Stimulated activated CD8-positive, alpha-beta memory T cell treated with anti-CD3 and anti-CD28 coated beads, Interleukin-12 subunit alpha, Interleukin-12 subunit beta, amount 100 ng/mL, for 24 hours (primary cell): Measurements from ENCODE around the gene CEL.

Experiments
- DNase-seq: peaks from one replicate; pipeline ENCODE4 v3.0.0-alpha.2; 2020; ENCODE audit errors: extremely low read depth

The CEL gene

DNA sequence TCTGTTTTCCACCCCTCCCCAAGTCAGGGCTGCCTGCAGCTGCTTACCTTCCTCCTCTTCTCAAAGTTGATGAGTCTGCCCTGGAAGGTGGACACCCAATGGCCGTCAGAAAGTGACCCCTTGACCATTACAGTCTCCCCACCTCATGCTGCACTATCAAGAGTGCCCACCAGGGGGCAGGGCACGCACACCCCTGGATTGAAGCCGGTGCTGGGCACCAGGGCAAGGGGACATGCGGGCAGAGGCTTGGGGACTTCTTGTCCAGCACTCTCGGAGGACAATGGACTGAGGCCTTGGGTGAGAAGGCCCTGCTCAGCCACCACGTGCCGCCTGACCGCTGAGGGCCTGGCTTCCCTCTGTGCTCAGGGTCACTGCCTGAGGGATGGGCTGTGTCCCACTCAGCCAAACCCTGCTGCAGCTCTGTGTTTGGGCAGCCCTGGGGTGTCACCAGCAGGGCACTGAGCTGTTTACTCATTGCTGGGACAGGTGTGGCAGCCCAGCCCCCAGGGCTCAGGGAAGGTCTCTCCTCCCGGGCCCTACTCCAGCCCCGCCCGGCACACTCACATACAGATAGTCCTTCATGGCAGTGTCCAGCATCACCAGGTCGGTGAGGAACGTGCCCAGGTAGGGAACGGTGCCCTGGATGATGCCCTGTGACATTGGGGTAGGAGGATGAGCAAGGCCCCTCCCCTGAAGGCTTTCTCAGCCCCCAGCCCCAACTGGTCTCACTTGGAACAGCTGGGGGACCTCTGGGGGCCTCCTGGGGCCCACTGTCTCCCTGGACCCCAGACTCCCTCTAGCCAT lies 41.6 kb downstream of the CEL start:
- no peak for DNase-seq

DNA sequence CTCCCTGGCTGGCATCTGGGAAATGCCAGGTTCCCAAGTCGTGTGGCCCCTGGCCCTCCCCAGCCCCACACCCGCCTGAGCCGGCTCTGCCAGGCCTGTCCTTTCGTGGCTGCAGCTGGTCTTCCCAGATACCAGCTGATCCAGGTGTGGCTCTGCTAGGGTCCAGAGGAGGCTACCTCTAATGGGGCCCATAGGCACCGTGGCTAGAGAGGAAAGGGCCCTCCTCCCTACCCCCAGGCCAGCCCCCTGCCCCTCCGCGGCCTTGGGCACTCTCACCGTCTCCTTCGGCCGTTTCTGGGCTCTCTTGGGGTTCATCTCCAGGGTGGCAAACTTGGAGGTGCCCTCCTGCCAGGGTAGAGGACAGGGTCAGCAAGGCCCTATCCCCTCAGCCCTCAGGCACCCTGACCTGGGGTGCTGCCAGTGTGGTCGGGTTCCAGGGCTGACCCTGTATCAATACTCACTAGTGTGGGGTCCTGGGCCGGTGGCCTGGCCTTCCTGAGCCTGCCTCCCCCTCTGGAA lies 42.3 kb downstream of the CEL start:
- no peak for DNase-seq

DNA sequence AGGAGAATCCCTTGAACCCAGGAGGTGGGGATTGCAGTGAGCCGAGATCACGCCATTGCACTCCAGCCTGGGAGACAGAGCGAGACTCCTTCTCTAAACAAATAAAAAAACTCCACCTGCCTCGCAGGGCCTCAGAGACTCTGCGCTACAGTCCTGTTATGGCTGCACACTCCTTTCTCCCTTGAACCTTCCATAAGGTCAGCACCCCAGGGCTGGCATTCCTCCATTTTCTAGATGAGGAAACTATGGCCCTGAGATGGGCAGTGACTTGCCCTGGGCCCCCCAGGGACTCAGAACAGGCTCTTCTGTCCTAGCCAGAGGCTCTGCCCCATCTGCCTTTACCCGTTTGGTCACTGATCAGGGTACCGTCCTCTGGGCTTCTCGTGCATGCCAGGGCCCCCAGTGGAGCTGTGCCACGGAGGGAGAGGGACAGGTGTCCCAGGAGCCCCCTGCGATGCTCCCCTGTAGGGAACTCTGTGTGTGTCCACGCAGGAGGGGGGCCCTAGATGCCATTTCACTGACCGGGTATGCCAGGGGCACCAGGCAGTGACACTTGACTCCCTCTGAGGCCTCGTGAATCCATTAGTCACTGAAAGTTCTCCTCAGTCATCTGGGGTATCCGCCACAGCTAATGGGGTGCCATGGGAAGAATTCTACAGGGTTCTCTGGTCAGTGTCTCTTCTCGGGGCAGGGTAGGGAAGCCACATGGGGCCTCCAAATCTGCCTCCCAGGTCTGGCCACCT lies 43.1 kb downstream of the CEL start:
- no peak for DNase-seq

DNA sequence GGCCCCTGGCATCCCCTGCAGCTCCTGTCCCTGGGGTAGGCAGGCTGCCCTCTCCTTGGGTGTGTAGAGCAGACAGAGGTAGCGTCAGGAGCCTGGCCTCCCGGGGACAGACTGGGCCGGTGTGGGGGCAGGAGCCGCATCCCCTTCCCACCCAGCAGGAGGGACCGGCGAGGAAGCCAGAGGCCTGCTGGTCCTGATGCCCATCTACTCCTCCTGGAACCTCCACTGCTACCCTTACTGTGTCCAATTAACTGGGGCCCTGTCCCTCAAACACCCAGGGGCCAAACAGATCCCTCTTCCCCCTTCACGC lies 43.6 kb downstream of the CEL start:
- no peak for DNase-seq

DNA sequence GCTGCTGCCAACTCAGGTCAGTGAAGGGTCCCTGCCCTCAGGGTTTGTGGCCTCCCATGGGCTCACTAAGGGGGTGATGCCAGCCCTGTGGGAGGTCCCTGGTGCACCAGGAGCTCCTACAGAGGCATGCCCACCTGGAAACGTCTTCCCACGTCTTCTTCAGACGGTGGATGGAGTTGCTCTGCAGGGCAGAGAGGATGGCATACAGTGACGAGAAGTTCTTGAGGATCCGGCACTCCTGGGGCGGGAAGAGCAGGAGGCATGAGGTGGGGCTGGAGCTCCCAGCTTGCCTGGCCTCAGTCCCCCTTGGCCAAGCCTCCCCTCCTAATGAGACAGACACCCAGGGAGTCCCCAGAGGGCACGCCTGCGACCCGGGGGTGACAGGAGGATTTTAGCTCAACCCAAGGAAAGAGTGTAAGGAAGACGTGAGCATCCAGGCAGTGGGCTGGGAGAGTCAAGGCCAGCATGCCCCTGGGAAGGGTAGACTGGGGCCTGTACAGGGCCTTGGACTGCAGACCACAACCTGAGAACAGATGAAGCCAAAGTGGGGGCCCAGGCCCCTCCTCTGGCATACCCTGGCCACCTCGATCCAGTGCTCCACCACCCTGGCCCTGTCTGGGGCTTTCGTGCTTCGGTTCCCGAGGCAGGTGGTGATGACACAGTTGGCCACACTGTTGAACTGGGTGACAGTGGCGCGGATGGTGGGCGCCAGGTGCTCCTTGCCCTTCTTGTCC lies 44.9 kb downstream of the CEL start:
- DNase-seq: no peak

DNA sequence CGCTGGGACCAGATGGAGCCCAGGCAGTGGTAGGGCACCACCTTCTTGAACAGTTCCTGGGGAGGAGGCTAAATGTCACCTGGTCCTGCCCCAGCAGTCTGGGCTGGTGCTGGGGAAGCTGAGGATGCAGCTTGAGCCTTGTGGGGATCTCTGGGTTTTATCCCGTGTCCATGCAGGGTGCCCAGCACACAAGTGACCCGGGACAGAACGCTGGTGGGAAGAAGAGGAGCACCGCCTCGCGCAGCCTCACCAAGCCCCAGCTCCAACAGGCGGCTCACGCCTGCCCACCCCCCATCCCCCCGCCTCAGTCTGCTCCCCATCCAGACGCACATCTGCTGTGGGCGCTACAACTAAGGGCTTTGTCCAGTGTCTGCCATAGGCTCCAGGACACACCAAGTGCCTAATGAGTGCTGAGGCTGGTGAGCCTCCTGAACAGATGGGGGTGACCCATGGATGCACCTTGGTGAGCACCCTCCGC lies 45.5 kb downstream of the CEL start:
- no peak for DNase-seq

DNA sequence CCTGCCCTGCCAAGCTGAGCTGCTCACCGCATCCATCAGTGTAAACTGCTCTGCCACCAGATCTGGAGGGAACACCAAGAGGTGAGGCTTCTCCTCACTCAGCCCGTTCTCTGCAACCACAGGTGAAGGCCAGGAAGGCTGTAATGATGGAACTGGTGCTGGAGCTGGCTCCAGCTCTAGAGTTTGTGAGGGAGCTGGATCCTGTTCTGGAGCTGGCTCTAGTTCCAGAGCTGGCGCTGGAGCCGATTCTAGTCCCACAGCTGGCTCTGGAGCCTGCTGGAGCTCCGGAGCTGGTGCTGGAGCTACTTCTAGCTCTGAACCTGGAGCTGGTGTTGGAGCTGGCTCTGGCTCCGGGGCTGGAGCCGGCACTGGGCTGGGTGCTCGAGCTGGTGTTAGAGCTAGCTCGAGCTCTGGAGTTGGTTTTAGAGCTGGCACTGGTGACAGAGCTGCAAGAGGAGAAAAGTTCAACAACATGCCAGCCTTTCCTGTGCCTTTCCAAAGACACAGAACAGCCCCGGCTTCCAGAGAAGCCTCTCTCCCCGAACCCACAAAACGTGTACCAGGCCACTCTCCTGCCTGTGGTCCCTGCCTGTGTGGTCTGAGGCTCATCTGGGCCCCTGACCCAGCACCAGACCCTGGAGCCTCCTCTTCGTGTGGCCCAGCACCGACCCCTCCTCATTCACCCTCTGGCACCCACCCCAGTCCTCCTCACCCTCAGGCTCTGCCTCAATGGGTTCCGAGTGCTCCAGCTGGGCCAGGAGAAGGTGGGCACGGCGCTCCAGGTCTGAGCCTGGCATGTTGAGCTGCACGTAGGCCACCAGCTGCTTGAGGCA lies 46.4 kb downstream of the CEL start:
- DNase-seq: no peak

DNA sequence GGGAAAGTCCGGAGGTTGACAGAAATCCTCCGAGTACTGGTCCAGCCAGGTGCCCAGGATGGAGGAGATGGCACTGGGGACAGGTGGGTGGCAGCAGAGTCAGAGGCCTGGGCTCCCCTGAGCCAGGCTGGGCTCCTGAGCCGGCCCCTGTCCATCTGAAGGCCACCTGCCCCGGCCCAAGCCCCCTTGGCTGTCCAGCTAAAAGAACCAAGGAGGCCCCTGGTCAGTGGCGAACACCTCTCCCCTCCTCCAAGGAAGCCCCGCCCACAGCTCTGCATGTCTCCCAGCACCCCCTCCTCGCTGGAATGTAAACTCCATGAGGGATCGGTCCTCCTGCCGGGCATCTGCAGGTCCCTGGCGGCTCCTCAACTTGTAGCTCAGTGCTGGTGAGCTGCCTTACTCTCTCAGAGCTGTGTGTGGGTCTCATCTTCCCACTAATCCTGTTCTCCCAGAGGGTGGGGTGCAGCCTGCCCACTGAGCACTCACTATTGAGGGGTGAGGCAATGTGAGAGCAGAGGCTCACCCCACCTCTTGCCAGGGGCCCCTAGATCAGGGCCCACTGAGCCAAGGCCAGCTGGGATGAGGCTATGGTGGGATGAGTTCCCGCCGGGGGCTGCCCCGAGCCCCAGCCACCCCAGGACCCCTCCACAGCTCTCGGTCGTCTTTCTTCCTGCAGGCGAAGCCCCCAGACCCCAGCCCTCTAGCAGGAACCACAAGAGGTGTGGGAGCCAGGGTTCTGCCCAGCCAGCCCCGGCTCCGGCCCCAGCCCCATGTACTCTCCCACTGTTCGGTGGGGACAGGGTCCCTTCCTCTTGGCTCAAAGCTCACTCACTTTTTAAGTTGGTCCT lies 47.2 kb downstream of the CEL start:
- no peak for DNase-seq

DNA sequence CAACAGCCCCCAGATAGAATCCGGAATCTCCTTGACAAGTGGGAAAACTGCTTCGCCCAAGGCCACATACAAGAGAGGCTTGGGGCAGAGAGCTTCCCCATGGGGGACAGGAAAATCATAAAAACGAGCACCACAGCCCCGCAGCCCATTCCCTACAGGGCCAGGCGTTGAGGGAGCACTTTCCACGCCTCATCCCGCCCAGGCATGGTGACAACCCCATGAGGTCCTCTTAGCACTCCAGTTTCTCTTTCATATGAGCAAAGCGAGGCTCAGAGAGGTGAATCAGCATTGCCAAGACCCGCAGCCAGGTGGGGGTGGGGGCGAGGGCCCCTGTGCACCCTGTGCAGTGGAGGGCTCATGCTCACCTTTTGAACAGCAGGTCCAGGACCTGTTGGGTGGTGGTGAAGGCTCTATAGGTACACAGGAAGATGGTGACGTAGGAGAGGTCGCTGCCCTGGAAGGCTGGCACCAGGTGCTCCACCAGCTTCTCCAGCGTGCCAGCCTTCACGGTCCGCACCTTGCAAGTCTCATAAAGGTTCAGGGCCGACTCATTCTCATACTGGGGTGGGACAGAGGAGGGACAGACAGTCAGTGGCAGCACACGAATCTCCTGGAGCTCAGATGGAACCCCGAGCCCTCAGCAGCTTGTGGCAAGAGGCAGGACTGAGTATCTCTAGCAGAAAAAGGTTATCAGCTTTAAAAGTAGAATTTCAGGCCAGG lies 48.3 kb downstream of the CEL start:
- no peak for DNase-seq

DNA sequence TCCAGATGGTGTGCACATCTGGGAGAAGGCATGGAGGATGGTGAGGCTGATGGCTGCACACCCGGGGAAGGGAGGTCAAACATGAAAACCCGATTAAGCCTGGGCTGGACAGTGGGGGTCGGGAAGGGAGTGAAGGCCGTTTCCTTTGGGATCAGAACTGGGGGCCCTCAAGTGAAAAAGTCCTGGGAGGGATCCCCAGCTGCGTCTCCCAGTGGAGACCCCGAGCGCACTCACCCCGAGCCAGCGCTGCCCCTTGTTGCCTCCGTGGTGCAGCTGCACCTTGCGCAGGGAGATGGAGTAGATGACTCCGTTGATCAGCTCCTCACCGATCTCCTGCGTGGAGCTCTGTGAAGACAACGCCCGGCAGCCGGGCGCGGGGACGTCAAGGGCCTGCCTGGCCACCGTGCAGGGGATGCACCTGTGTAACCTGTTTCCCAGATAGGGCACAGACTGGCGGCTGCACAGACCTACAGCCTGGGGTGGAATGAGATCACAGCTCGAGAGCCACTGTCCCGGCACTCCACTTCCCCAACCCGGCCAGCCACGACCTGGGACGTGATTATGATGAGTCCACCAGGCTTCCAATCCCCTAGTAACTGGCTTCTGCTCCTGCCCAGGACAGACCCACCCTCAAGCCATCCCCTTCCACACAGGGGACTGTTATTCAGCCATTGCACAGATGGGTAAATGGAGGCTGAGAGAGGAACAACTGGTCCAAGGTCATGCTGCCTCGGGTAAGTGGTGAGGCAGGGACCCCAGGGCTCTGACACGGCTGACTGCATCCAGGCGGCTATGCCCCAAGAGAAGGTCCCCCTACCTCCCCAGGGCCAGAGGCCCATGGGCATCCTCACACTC lies 50.3 kb downstream of the CEL start:
- DNase-seq: no peak

DNA sequence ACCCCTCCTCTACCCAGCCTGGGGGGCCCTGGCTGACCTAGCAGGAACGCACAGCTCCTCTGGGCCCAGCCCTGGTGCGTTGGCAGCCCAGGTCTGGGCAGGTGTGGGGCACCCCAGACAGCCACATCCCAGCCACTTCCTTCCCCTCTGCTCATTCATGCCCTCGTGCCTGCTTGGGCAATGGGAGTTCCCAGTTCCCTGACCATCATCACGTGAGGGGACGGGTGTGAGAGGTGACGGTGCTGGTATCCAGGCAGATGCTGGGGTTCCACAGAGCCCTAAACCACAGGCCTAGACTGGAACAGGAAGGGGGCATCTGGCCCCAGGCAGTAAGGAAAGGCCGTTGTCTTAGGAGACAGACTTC lies 50.9 kb downstream of the CEL start:
- DNase-seq: no peak

DNA sequence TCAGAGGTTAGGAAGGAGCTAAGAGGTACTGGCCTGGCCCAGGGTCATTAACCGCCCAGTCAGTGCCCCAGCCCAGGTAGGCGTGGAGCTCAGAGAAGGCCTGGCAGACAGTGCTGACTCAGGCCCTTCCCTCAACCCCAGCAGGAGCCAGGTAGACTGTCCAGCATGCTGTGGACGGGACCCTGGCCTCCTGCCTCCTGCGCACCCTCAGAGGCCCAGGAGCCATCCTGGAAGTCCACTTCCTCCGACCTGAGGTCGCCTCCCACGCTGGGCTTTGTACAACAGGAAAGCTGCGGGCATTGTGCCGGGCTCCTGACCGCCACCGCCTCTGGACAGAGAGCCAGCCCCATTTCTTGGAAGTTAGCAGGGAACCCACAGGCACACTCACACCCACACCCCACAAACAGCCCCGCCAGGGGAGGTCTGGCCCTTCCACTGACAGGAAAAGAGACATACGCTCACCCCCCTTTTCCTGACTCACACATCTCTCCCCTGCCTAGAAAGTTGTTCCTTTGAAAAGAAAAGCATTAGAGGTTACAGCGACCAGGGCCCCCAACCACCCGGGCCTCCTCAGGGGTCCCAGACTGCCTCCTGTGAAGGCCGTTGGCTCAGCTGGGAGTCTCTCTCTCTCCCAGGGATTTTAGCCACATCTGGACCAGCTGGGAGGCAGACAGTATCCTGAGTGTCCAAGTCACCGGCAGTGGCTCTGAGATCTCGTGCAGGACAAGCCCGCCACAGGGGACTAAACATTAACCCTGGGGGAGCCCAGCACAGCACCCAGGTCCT lies 51.6 kb downstream of the CEL start:
- no peak for DNase-seq

DNA sequence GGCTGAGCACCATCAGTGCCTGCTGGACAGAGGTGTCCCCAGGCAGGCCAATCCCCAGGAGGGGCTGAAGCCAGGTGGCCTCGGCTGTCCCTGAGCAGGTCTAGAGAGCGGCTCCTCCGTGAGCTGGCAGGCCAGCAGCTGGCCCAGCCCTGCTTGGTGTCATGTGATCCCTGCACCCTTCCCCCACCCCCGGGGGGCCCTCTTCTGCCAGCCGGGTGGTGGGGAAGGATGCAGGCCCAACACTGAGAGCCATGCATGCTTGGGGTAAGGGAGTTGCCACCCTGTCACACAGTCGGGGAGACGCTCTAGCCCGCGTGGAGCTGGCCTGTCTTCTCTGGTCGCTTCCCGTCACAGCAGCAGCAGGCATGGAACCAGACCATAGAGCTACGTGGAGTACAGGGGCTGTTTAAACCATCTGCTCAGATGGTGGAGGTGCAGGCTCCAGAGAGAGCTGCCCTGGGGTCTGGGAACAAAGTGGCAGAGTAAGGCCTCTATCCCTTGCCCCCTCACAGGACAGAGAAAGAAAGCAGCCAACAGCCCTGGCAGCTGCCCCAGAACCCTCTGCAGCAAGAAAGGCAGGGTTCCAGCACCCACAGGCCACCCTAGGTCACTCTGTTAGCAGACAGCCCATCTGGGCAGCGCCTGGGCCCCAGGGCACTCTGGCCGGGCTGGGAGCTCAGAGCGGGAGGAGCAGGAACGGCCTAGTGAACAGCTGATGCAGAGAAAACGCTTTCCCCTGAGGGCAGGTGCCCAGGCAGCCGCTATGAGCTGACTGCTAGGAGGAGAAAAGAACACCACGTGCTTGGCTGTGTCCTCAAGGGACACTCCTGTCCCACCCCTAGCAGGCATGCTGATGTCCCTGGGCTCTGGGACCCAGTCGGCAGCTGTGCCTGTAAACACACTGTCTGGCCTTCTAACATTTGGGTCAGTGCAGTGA lies 52.4 kb downstream of the CEL start:
- no peak for DNase-seq

DNA sequence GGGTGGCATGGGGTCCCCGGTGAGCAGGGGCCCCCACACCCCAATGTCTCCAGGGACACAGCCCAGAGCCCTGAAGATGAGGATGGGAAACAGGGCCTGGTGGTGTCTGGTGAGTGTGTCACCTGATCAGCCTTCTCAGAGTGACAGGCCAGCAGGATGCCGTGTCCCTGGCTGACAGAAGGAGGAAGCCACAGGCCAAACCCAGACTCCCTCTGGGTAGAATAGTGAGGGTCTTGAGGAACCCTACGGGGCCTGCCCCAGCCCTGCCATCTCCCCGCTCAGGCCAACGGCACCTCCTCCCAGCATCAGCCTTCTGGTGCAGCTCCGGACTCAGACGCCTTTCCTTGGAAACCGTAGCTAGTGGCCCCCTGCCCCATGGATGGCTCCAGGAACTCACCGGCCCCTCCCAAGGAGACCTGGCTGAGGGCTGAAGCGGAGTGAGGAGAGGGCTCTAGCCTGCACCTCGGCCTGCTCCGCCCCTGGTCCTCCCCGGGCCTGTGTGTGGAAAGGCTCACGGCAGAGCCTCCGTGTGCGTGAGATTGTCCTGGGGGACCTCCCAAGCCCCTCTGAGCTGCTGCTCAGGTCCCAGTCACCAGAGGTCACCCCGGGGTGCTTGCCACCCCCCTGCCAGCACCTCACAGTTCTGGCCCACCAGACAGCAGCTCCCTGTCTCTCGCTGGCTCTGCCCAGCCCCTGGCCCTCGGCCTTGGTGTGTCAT lies 53.3 kb downstream of the CEL start:
- no peak for DNase-seq

DNA sequence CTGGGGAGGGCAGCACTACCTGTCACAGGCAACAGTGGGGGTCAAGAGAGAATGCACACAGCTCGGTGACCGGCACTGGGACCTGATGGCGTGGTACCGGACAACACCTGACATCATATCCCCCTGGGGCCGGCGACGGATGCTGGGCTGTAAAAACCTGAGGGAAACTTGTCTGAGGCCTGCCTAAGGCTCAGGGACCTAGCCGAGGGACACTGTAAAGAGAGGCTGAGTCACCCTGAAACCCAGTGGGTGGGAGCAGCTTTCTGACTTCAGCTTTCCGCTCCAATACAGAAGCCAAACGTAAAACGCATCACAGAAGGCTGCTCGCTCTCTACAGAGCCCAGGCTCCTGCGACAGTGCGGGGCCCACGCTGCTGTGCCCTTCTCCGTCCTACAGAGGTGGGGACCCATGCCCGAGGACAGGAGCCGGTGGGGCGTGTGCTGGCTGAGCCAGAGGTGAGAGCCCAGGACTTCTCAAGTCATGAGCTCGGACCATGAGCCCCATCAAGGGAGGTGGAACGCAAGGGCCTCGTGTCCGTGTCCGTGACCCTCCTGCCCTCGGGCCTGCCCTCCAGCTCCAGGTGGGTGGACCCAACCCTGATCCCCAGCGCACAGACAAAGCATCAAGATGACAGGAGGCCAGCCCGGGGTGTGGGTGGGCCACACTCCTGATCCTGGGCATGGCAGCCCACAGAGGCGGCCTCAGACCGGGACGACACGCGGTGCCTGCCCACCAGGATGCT lies 54.0 kb downstream of the CEL start:
- DNase-seq: no peak
